Epithelial cell of proximal tubule (primary cell): ENCODE measurements around the gene TIGIT. TPM values are rescaled to one million over a fixed set of nuclear protein-coding genes. Genes with fewer than 3 reads are reported as not detected.

Experiments used
- DNase-seq: peaks from one replicate; pipeline ENCODE4 v3.0.0-alpha.2; 2011; ENCODE audit warnings: low read depth
- H3K4me3 ChIP-seq: 2 replicates; pipeline ENCODE4 v1.5.1; 2011; ENCODE audit warnings: low read depth, mild to moderate bottlenecking, low read length
- CTCF ChIP-seq: conservative IDR thresholded peaks from 2 replicates; pipeline ENCODE4 v1.5.1; 2012; ENCODE audit warnings: low read depth, mild to moderate bottlenecking, low read length
- total RNA-seq: library from RNA; depleted of rRNA; stranded (reverse); fragments of >200 nt; gene quantifications from 2 replicates; pipeline ENCODE4 v1.2.3, GENCODE V29; 2015

Gene TIGIT
- total RNA-seq, 1 donor from 2014 or later: not detected

DNA sequence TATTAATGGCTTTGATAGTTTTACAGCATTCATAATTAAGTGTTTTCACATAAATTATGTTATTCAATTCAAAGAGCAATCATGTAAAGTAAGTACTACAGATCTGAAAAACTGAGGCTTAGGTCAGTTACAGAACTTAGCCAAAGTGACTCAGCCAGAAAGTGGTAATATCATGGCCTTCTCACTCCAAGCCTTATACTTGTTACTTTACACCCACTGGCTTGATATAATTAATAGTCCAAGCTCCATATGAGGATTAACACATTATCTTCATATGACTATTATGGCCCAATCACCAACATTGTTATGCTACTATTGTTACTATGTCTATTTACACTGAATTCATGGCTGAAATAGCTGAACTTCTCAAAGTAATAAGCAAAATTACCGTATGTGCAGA is 50.7 kb downstream of the TIGIT start:
- H3K4me3 ChIP-seq: no peak overlapping the region
- no peak for TF ChIP-seq CTCF
- DNase-seq: no peak

- TF ChIP-seq CTCF: no peak
- H3K4me3 ChIP-seq: no peak overlapping the region
- DNase-seq: no peak
These were observed 56.4 kb downstream of the TIGIT start for GRCh38 chr3:114350271-114350670.

GRCh38 chr3:114350690-114351089 is 56.9 kb downstream of the TIGIT start:
- DNase-seq: no peak
- no peak overlapping the region for H3K4me3 ChIP-seq
- TF ChIP-seq CTCF: no peak

- H3K4me3 ChIP-seq: no peak overlapping the region
- DNase-seq: no peak
- TF ChIP-seq CTCF: no peak
These were observed 57.4 kb downstream of the TIGIT start for GRCh38 chr3:114351123-114351821.

- TF ChIP-seq CTCF: no peak
- H3K4me3 ChIP-seq: no peak overlapping the region
- no peak for DNase-seq
These were observed 58.0 kb downstream of the TIGIT start for GRCh38 chr3:114351822-114352145.

GRCh38 chr3:114355653-114356052 is 61.8 kb downstream of the TIGIT start:
- no peak for DNase-seq
- no peak for TF ChIP-seq CTCF
- H3K4me3 ChIP-seq: no peak overlapping the region

DNA sequence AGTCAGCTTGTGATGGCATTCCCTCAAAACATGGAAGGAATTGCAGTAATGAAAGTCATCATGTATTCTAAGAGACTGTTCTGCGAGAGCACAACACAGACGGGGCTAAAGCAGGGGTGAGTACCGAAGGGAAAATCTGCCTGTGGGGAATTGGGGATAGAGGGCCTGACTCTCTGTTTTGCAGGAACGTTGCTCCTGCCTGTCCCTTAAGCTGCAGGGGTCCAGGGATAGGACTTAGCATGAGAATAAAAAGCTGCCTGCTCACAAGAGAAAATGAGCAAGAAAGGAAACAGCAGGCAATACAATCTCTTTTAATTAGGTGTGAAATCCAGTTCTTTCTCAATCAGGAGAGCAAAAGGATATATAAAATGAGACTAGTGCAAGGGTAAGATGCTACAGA is 62.2 kb downstream of the TIGIT start:
- DNase-seq: no peak
- TF ChIP-seq CTCF: no peak
- H3K4me3 ChIP-seq: no peak overlapping the region
